ENCODE data around the gene LEPR.
"Not testable (repeated sequence)": the region's sequence is repeated elsewhere in the genome, so short reads cannot be mapped to it uniquely, and the experiment has no call there.

Gene LEPR

GRCh38 chr1:65420590-65421350, at the start of gene LEPR, which contains the start of gene LEPROT:
Gene LEPR (plus strand): TSS chr1:65420668. CDS start chr1:65565566, 144,898 bp downstream.
Gene LEPROT (plus strand): TSS chr1:65420668. CDS start chr1:65420725, 57 bp downstream.
- DNase-seq (ENCODE audit: low read depth) = no peak

DNA sequence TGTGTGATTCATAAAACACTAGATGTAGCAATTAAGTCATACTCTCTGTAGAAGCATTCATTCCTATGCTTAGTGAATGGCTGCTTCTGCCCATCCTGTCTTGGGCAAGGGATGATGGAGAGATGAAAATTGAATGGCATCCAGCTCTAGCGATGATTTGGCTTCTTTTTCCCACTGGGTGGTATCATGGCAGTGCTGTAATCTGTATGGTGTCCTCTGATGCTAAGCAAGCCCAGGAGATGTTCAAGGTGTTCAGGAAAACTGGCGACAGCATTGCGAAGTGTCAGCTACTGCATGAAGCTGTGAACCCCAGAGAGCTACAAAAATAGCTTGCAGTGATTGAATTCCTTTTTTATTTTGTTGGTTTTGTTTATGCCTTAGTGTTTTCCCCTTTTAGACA, 48.9 kb upstream of the LEPR start:
- no peak for DNase-seq (ENCODE audit: low read depth)

DNA sequence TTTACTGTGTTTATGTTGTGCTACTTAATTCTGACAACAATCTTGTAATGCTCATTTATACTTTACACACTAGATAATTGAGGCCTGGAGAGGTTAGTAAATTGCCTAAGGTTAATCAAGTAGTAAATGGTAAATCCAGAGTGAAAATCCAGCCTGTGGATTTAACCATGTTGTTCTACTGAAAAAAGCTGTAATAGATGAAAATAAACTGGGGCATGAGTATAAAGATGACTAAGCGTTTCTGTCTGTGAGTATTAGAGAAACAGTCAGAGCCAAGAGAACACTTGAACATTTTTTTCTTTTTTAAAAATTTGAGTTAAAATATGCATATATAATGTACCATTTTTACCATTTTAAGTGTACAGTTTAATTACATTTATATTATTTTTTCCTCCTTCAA, 47.9 kb upstream of the LEPR start:
- DNase-seq (ENCODE audit: low read depth) = no peak

GRCh38 chr1:65377496-65378246, 42.8 kb upstream of the LEPR start:
- no peak for DNase-seq (ENCODE audit: low read depth)

GRCh38 chr1:65378247-65378946, 42.1 kb upstream of the LEPR start:
- DNase-seq (ENCODE audit: low read depth) = no peak

- DNase-seq (ENCODE audit: low read depth) = not testable (repeated sequence)
Observed at GRCh38 chr1:65384426-65384825, 36.0 kb upstream of the LEPR start.

GRCh38 chr1:65386439-65386838, 34.0 kb upstream of the LEPR start:
- no peak for DNase-seq (ENCODE audit: low read depth)

DNA sequence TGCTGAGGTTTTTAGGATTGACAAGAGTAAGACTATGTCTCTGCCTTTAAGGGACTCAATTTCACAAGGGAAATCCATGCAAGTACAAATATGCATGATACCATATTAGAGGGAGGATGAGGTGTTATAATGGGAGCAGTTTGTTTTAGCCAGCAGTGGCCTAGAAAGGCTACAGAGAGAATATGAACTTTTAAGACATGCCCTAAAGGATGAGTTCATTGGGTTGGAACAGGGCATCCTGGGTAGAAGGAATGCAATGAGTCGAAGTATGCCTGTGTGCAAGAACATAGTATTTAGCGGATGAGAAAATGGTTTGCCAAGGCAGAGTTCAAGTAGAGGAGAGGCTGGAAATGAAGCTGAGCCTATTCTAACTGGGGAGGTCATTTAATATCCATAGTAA, 32.6 kb upstream of the LEPR start:
- no peak for DNase-seq (ENCODE audit: low read depth)

- no peak for DNase-seq (ENCODE audit: low read depth)
Observed at GRCh38 chr1:65388908-65389695, 31.4 kb upstream of the LEPR start.

- no peak for DNase-seq (ENCODE audit: low read depth)
Observed at GRCh38 chr1:65392497-65392896, 28.0 kb upstream of the LEPR start.

- DNase-seq (ENCODE audit: low read depth) = no peak
Observed at GRCh38 chr1:65393347-65393746, 27.1 kb upstream of the LEPR start.

GRCh38 chr1:65393928-65394327, 26.5 kb upstream of the LEPR start:
- no peak for DNase-seq (ENCODE audit: low read depth)

GRCh38 chr1:65395887-65396612, 24.4 kb upstream of the LEPR start:
- no peak for DNase-seq (ENCODE audit: low read depth)

DNA sequence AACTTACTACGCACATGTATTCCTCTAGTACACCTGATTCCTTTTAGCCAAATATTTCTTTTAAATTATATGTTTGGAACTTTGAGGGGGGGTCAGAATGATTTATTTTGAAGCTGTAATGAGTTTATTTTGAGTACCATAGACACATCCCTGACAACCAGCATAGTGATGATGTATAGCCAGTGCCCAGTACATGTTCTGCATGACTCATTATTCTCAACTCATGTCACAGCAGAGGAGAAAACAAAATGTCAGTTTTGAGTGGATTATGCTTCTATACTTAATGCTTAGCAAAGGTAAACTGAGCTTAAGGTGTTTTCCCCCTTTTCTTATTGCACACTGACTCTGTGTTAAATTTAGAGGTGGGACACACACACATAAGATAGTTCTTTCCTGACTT, 22.4 kb upstream of the LEPR start:
- no peak for DNase-seq (ENCODE audit: low read depth)

DNA sequence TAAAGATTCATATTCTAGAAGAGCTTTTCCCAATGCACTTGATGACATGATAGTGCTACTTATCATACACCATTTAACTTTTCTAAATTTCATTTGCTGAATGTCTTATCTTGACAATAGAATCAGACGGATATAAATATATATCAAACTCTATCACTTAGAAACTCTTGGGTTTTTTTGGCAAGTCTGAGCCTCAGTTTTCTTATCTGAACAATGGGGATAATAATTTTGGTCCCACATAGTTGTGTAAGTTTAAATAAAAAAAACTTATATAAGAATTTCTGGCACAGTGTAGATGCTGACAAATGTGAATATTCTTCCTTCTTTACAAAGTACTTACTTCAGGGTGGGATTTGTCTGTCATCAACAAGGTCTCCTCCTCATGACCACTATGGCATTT, 21.5 kb upstream of the LEPR start:
- DNase-seq (ENCODE audit: low read depth) = no peak

DNA sequence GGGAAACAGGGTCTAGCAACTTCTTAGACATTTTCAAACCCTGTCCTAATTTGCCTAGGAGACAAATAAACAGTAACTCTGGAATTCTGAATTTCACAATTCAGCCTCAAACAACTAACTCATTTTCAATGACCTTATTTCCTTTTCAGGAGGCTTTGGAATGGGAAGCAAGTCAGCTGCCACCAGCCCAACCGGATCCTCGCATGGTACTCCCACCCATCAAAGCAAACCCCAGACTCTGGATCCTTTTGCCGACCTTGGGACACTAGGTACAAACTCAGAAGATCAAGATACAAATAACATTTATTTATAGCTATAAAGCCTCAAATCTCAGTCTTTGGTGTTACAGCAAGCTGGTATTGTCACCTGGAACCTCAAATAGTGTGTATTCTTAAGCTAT, 18.9 kb upstream of the LEPR start:
- DNase-seq (ENCODE audit: low read depth) = no peak

- DNase-seq (ENCODE audit: low read depth) = no peak
Observed at GRCh38 chr1:65404941-65405340, 15.5 kb upstream of the LEPR start.

GRCh38 chr1:65407877-65408276, 12.6 kb upstream of the LEPR start:
- no peak for DNase-seq (ENCODE audit: low read depth)

DNA sequence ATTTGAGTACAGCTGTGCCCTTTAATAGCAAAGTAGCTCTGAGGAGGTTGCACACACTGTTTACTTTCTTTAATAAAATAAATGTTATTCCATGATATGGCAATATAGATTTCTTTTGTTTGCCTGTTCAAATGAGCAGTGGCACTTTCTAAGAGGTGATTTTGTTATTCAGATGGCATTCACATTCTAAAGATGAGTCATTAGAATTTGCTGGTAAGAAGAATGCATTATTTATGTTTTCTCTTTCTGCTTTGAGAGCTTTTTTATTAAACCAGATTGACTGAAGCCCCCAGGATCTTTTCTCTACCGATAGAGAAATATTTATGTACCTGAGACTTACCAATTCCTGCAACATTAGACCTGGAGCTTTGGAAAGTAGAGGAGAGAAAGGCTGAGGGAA, 11.2 kb upstream of the LEPR start:
- no peak for DNase-seq (ENCODE audit: low read depth)

GRCh38 chr1:65409816-65410326, 10.6 kb upstream of the LEPR start:
- DNase-seq (ENCODE audit: low read depth) = no peak

Data from activated gamma-delta T cell treated with anti-CD3 and anti-CD28 coated beads, Interleukin-2, amount 50 U/mL, for 16 hours (primary cell).